NCI-H1436 treated with DMSO at 0.1 percent for 48 hours (cell line): ENCODE results near the gene SQSTM1.
"Not testable (repeated sequence)": the region's sequence is repeated elsewhere in the genome, so short reads cannot be mapped to it uniquely, and the experiment has no call there.

Experiments used
- DNase-seq: peaks from one replicate; lab custom pipeline; 2025; lab: John Stamatoyannopoulos, UW

SQSTM1 gene

DNA sequence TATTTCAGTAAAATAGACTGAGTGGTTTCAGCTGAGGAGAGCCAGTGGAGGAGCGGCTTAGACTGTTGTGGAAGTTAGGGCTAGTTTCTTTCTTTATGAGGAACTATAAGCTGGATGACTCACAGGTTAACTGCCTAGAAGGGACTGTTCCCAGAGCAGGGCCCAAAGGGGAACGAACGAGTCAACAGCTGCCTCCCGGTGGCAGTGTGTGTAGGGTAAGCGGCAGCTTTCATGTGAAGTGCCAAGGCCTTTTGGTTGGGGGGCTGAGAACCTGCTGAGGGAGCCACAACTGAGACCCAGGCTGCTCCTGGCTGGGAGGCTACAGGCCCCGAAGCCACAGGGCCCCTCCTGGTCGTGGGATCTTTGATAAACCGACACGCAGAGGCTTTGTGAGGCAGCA is 7.0 kb downstream of the SQSTM1 start:
- DNase-seq, result no peak

DNA sequence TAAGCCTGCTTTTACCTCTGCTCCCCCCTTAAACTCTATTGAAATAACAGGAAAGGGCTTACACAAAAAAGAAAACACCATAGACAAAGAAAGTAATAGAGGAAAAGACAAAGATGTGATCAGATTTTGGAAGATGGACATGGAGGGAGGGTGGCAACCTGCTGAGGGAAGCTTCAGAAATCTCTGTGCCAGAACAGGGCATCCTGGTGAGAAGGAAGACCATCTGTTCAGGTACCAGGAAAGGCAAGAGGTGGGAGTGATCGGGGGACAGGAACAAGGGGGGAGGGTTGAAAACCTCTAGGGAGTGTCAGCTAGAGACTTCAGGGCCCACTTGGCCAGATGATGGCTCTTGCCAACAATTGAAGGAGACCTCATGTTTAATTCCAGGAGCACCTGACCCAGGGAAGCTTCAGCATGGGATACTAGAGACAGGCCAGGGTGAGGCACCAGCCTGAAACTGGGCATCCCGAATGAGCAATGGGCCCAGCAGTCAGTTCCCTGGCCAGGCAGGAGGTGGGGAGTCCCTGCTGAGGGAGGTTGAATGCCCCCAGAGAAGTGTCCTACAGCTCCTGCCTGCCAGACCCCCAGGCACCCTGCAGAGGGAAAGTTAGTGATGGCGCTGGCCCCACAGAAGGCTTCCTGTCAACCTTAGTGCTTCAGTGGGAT is 8.2 kb downstream of the SQSTM1 start:
- DNase-seq, result no peak

DNA sequence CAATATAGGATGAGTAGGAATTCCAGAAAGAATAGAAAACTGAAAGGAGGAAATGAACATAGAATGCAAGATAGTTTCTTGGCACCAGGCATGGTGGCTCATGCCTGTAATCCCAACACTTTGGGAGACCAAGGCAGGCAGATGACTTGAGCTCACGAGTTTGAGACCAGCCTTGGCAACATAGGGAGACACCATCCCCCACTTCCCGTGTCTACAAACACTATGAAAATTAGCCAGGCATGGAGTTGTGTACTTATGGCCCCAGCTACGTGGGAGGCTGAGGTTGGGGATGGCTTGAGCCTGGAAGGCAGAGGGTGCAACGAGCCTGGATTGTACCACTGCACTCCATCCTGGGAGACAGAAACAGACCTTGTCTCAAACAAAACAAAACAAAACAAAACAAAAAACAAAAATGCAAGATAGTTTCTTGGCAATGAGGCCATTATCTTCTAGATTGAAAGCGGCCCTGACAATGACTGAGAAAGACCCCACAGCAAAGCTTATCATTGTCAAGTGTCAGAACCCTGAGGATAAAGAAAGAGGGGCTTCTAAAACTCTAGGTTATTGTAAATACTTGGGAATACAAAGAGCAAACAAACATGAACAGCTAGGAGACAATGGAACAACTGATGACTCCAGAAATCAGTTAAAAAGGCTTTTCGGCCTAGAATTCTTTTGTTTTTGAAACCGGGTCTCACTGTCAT is 9.2 kb downstream of the SQSTM1 start:
- no peak for DNase-seq

DNA sequence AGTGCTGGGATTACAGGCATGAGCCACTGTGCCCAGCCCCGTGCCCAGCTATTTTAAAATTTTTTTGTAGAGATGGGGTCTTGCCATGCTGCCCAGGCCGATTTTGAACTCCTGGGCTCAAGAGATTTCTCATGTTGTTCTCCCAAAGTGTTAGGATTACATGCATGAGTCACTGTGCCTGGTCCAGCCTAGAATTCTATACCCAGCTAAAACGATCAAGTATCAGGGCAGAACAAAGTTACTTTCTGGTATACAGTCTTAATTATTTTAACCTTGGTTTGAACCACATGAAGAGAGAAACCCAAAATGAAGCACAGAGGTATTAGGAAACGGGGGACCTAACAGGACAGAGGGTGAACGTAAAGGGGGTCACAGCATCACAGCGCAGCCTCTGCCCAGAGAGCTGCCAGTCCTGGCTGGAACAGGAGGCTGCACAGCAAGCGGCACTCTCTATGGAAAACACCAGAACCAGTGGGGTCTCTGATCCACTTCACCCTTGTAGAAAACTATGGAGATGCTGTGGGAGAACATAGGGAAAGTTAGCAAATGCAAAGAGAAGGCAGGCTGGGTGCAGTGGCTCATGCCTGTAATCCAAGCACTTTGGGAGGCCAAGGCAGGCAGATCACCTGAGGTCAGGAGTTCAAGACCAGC is 10.2 kb downstream of the SQSTM1 start:
- no peak for DNase-seq

DNA sequence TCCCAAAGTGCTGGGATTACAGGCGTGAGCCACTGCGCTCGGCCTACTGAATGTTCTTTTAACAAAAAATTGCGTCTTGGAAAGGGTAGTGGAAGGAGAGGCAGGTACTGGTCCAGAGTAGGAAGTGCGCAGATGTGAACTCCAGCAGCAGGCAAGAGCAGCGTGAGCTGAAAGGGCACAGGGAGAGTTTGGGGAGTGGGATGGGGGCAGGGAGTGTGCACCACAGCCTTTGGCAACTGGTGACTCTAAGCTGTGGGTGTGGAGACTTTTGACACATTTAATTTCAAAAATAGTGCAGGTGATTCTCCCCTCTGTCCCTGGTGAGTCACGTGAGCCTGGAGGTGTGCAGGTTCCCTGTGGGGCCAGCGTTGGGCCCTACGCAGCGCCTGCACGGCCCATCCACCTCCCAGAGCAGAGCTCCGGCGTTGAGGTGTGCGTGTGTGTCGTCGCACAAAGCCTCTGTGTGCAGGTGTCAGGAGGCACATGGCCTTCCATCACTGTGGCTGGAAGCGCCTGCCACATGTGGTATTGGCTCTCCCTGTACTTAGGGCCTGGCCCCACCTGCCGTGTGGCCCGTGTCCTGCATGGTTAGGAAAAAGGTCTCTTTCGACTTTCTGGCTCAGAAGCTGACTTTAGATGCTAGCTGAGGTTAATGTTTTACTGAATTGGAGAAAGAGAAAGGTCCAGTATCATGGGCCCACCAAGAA is 11.5 kb downstream of the SQSTM1 start:
- no peak for DNase-seq

DNA sequence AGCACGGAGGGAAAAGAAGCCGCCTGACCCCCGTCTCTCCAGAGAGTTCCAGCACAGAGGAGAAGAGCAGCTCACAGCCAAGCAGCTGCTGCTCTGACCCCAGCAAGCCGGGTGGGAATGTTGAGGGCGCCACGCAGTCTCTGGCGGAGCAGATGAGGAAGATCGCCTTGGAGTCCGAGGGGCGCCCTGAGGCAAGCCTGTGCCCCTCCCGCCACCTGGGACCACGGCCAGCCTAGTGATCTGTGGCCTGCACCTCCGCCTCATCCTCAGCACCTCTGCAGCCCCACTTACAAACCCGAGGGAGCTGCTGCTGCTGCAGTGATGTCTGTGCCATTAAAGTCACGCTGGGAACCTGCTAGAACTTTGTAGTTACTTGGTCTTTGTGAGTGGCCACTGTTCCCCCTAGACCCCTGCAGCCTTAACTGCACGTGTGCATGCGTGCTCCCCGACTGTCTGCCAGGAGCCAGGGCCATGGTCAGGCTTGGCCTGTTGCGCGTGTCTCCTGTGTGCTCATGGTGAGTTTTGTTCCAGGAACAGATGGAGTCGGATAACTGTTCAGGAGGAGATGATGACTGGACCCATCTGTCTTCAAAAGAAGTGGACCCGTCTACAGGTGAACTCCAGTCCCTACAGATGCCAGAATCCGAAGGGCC is 12.5 kb downstream of the SQSTM1 start:
- DNase-seq, result no peak

DNA sequence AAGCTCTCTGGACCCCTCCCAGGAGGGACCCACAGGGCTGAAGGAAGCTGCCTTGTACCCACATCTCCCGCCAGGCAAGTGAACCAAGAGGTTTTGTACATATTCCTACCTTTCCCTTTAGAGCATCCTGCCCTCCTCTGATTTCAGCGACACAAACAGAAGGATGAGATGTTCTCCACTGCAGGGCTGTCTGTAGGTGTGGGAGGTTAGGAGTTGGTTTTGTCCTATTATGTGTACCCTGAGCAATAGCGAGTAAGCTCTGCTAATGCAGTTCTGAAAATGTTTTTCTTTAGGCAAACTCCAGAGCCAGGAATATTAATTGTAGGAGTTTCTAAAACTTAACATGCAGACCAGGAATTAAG is 13.0 kb downstream of the SQSTM1 start:
- DNase-seq, result no peak

DNA sequence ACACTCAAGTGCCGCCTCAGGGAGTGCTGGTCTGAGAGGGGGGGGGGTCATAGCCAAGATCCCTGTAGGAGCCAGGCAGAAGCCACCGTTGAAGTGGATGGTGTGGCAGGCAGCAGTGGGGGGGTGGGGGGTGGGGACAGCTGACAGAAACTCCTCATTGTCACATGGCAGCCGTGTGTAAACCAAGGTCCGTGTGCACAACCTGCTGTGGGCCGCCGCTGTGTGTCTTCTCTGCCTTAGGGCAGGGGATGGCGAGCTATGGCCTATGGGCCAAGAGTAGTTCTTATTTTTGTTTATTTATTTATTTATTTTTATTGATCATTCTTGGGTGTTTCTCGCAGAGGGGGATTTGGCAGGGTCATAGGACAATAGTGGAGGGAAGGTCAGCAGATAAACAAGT is 13.4 kb downstream of the SQSTM1 start:
- DNase-seq, result no peak

DNA sequence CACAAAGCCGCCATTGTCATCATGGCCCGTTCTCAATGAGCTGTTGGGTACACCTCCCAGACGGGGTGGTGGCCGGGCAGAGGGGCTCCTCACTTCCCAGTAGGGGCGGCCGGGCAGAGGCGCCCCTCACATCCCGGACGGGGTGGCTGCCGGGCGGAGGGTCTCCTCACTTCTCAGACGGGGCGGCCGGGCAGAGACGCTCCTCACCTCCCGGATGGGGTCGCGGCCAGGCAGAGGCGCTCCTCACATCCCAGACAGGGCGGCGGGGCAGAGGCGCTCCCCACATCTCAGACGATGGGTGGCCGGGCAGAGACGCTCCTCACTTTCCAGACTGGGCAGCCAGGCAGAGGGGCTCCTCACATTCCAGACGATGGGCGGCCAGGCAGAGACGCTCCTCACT is 14.2 kb downstream of the SQSTM1 start:
- DNase-seq, result not testable (repeated sequence)

DNA sequence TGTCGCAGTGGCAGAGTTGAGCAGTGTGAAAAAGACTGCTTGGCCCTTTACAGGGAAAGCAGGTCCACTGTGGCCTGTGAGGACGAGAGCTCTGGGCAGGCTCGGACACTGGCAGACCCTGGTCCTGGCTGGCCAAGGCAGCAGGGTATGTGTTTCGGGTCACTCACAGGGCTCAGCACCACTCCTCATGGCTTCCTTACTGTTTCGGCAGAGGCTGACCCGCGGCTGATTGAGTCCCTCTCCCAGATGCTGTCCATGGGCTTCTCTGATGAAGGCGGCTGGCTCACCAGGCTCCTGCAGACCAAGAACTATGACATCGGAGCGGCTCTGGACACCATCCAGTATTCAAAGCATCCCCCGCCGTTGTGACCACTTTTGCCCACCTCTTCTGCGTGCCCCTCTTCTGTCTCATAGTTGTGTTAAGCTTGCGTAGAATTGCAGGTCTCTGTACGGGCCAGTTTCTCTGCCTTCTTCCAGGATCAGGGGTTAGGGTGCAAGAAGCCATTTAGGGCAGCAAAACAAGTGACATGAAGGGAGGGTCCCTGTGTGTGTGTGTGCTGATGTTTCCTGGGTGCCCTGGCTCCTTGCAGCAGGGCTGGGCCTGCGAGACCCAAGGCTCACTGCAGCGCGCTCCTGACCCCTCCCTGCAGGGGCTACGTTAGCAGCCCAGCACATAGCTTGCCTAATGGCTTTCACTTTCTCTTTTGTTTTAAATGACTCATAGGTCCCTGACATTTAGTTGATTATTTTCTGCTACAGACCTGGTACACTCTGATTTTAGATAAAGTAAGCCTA is 15.7 kb downstream of the SQSTM1 start:
- no peak for DNase-seq

DNA sequence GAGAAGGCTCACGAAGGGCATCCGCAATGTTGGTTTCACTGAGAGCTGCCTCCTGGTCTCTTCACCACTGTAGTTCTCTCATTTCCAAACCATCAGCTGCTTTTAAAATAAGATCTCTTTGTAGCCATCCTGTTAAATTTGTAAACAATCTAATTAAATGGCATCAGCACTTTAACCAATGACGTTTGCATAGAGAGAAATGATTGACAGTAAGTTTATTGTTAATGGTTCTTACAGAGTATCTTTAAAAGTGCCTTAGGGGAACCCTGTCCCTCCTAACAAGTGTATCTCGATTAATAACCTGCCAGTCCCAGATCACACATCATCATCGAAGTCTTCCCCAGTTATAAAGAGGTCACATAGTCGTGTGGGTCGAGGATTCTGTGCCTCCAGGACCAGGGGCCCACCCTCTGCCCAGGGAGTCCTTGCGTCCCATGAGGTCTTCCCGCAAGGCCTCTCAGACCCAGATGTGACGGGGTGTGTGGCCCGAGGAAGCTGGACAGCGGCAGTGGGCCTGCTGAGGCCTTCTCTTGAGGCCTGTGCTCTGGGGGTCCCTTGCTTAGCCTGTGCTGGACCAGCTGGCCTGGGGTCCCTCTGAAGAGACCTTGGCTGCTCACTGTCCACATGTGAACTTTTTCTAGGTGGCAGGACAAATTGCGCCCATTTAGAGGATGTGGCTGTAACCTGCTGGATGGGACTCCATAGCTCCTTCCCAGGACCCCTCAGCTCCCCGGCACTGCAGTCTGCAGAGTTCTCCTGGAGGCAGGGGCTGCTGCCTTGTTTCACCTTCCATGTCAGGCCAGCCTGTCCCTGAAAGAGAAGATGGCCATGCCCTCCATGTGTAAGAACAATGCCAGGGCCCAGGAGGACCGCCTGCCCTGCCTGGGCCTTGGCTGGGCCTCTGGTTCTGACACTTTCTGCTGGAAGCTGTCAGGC is 16.6 kb downstream of the SQSTM1 start:
- no peak for DNase-seq

DNA sequence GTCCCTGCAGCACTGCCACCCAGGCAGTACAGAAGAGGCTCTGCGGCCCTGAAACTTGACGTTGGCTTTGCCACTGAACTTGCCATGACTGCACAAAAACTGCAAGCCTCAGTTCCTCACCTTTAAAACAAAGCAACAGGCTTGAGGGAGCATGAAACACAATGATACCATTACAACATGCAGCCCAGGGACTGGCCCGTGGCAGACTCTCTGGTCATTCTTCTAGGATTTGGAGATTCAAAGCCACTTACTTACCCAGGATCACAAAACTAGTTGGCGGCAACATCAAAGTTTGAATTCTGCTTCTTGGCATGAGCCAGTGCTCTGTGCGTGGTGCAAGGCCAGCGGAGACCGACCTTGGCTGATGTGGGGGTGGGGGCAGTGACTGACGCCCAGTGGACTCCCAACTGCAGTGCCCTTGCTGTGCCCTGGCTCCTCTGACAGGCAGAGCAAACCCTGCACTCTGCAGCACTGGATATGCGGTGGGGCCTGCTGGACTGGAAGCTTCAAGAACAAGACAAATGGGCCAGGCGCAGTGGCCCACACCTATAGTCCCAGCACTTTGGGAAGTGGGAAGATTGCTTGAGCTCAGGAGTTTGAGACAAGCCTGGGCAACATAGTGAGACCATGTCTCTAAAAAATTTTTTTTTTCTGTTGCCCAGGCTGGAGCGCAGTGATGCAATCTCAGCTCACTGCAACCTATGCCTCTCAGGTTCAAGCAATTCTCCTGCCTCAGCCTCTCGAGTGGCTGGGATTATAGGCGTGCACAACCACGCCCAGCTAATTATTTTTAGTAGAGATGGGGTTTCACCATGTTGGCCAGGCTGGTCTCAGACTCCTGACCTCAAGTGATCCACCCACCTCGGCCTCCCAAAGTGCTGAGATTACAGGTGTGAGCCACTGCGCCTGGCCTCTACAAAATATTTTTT is 18.9 kb downstream of the SQSTM1 start:
- no peak for DNase-seq

DNA sequence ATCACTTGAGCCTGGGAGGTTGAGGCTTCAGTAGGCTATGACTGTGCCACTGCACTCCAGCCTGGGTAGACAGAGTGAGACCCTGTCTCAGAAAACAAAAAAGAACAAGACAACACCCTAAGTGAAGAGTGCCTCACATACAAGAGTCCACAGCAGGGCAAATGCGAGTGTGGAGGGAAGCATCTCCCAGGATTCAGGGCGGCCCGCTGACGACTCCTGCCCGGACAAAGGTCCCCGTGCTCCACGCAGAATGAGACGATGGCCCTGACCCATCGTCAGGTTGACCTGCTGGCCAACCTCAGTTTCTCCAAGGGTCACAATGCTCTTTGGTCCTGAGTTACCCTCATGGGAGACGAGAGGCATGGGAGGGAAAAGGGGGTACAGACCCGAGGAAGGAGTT is 19.6 kb downstream of the SQSTM1 start:
- DNase-seq, result no peak

DNA sequence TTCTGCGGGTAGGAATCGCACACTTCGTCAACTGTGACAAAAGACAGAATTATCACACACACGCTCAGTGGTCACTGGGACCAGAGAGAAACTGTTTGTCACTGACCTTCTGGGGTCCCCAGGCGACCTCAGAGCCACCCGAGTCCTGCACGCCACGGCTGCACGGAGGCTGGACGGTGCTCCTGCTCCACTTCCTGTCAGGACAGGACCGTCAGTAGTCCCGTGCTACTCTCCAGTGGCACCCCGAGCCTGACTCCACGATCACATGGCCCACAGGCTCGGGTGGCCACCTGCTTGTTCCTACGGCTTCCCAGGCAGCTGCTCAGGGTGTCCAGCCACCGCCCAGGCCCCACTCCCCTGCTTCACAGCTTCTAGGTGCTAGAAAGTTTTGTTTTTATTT is 20.1 kb downstream of the SQSTM1 start:
- DNase-seq, result no peak

DNA sequence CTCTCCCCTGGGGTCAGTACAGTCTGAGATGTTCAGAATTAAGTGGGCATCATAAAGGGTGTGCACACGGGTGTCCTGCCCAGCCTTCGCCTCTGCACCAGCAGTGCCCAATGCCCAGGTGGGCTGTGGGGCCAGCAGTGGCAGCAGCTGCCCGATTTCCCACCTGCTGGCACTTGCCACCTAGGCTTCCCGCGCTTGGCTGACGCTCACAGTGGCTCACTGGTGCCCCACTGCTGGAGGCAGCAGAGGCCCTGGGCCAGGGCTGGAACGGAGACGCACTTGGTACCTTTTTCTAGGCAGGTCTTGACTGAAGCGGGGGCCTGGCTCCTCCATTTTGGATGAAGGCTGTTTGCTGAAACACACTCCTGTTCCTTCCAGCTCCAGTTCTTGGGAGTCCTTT is 20.9 kb downstream of the SQSTM1 start:
- no peak for DNase-seq

DNA sequence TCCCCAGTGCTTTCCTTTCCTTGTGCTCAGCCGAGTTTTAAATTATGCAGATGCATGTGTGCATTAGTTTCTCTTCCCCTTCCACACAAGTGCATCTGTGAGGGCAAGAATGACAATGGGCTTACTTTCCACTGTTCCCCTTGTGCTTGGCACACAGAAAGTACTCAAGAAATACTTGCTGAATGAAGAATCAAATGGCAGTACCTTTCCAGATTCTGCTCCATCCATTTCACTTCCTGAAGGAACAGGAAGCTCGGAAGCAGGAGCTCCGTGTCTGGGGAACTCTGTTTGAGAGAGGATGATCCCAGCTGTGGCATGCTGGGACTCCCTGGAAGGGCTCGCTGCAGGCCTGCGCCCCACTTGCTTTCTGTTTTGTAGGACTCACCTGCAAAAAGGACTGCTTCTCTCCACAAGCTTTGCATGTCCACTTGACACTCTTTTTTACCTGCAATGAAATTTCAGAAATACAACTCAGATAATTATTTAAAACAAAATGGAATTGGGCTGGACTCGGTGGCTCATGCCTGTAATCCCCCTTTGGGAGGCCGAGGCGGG is 32.4 kb downstream of the SQSTM1 start:
- no peak for DNase-seq

DNA sequence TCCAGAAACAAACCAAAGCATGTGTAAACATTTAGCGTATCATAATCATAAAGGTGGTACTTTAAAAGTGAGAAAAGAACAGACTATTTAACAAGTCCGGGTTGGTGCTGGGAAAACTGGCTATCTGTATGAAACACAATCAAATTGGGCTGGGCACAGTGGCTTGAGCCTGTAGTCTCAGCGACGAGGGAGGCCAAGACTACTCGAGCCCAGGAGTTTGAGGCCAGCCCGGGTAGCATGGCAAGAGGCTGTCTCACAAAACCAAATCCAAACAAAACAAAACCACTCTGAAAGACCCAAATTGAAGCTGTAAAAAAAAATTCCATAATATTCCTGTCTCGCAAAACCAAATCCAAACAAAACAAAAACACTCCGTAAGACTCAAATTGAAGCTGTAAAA is 33.7 kb downstream of the SQSTM1 start:
- DNase-seq, result no peak

DNA sequence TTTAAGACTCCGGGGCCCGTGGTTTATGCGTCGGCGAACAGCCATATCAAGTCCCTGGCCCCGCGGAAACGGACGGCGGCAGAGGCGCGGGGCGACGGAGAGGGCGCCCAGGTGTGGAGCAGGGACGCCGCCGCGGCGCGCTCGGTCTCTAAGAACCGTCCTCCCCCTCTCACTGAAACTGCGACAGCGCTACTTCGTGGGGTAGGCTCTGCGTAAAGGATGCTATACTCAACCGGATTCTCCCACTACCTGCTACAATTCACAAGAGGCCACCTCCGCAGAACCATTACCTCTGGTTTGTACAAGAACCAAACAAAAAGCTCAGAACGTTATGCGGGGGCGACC is 37.5 kb downstream of the SQSTM1 start:
- no peak for DNase-seq
